Ishikawa (cell line): ENCODE results near the gene ATP6V1E1.

Source experiments
- CREB1 ChIP-seq: IDR thresholded peaks from 2 replicates; pipeline ENCODE4 v1.6.1; 2012; ENCODE audit warnings: low read depth
- EP300 ChIP-seq: IDR thresholded peaks from 2 replicates; pipeline ENCODE4 v1.6.1; 2012; ENCODE audit warnings: borderline replicate concordance
- MAX ChIP-seq: IDR thresholded peaks from 2 replicates; pipeline ENCODE4 v1.6.1; 2012
- TAF1 ChIP-seq: IDR thresholded peaks from 2 replicates; pipeline ENCODE4 v1.6.1; 2012; ENCODE audit warnings: low read depth, mild to moderate bottlenecking
- YY1 ChIP-seq: IDR thresholded peaks from 2 replicates; pipeline ENCODE4 v1.6.1; 2012; ENCODE audit warnings: low read depth
- TF ChIP-seq, protein P1 (sequence below): IDR thresholded peaks from 2 replicates; pipeline ENCODE4 v1.6.1; 2012; ENCODE audit warnings: low read depth, mild to moderate bottlenecking

- TF ChIP-seq, protein P1, sequence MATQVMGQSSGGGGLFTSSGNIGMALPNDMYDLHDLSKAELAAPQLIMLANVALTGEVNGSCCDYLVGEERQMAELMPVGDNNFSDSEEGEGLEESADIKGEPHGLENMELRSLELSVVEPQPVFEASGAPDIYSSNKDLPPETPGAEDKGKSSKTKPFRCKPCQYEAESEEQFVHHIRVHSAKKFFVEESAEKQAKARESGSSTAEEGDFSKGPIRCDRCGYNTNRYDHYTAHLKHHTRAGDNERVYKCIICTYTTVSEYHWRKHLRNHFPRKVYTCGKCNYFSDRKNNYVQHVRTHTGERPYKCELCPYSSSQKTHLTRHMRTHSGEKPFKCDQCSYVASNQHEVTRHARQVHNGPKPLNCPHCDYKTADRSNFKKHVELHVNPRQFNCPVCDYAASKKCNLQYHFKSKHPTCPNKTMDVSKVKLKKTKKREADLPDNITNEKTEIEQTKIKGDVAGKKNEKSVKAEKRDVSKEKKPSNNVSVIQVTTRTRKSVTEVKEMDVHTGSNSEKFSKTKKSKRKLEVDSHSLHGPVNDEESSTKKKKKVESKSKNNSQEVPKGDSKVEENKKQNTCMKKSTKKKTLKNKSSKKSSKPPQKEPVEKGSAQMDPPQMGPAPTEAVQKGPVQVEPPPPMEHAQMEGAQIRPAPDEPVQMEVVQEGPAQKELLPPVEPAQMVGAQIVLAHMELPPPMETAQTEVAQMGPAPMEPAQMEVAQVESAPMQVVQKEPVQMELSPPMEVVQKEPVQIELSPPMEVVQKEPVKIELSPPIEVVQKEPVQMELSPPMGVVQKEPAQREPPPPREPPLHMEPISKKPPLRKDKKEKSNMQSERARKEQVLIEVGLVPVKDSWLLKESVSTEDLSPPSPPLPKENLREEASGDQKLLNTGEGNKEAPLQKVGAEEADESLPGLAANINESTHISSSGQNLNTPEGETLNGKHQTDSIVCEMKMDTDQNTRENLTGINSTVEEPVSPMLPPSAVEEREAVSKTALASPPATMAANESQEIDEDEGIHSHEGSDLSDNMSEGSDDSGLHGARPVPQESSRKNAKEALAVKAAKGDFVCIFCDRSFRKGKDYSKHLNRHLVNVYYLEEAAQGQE, result no peak
- TF ChIP-seq MAX (no peak), YY1 (no peak), CREB1 (no peak), EP300 (no peak), TAF1 (no peak)
Observed at GRCh38 chr22:17647991-17648390, 19.4 kb upstream of the ATP6V1E1 start.
